Activated T-cell treated with anti-CD3 and anti-CD28 coated beads, Interleukin-2, amount 50 U/mL, for 4 hours (primary cell): ENCODE results near the gene SYCE1. TPM values are rescaled to one million over a fixed set of nuclear protein-coding genes. Genes with fewer than 3 reads are reported as not detected.

Source experiments
- ATAC-seq, 2 donors: fragments of 200-7000 bp; cut with Tn5 transposase; one replicate each; pipeline ENCODE4 v1.10.0; 2021
- DNase-seq: peaks from one replicate; pipeline ENCODE4 v3.0.0-alpha.2; 2020
- H3K27me3 Mint-ChIP-seq: one replicate; pipeline ENCODE4 v1.8.0; 2021; ENCODE audit warnings: low read depth, mixed read lengths
- H3K36me3 Mint-ChIP-seq: one replicate; pipeline ENCODE4 v1.8.0; 2022; ENCODE audit warnings: mixed read lengths; ENCODE audit not compliant: insufficient read depth
- H3K4me1 Mint-ChIP-seq: one replicate; pipeline ENCODE4 v1.8.0; 2021; ENCODE audit warnings: low read depth, mixed read lengths
- H3K4me3 Mint-ChIP-seq: one replicate; pipeline ENCODE4 v1.8.0; 2021; ENCODE audit warnings: mild to moderate bottlenecking, moderate library complexity, mixed read lengths
- H3K9me3 Mint-ChIP-seq: one replicate; pipeline ENCODE4 v1.8.0; 2021; ENCODE audit warnings: mixed read lengths
- total RNA-seq, 3 donors: library from RNA; stranded (reverse); gene quantifications; one replicate each; pipeline ENCODE4 v1.2.1, GENCODE V29; 2021

Gene SYCE1
- total RNA-seq, 3 donors from 2014 or later, result 0.11 to 0.46 (median 0.43) TPM

- peaks cover 3% of the 10 kb centered on the region for H3K4me1 Mint-ChIP-seq
- H3K27me3 Mint-ChIP-seq, result peaks cover 32% of the 10 kb centered on the region
- H3K36me3 Mint-ChIP-seq, result peaks cover 8% of the 10 kb centered on the region
- peaks cover 22% of the 10 kb centered on the region for H3K9me3 Mint-ChIP-seq
- ATAC-seq (no peak), DNase-seq (no peak)
- H3K4me3 Mint-ChIP-seq, result no peak overlapping the region
These were observed 53.4 kb downstream of the SYCE1 start for GRCh38 chr10:133511907-133512528.

- Mint-ChIP-seq H3K27me3 (peaks cover 31% of the 10 kb centered on the region), H3K4me1 (peaks cover 3% of the 10 kb centered on the region), H3K36me3 (peaks cover 8% of the 10 kb centered on the region), H3K4me3 (no peak overlapping the region), H3K9me3 (peaks cover 22% of the 10 kb centered on the region)
- DNase-seq (no peak), ATAC-seq (no peak)
These were observed 54.0 kb downstream of the SYCE1 start for GRCh38 chr10:133511408-133511807.

GRCh38 chr10:133509700-133510099, 55.7 kb downstream of the SYCE1 start:
- Mint-ChIP-seq H3K4me3 (no peak overlapping the region), H3K9me3 (peaks cover 22% of the 10 kb centered on the region), H3K36me3 (peaks cover 8% of the 10 kb centered on the region), H3K4me1 (peaks cover 3% of the 10 kb centered on the region), H3K27me3 (peaks cover 28% of the 10 kb centered on the region)
- DNase-seq (no peak), ATAC-seq (no peak)

Other genes with a start within 250 kb of the SYCE1 start
- not detected for gene CALY, start 228.7 kb downstream of the SYCE1 start, total RNA-seq
- not detected for gene PRAP1, start 218.2 kb downstream of the SYCE1 start, total RNA-seq
- gene FUOM, start 207.6 kb downstream of the SYCE1 start, total RNA-seq, result 10 to 100 TPM; 40.7 to 47.4 (median 46.6) TPM
- 10 to 100 TPM; 53.1 to 55.6 (median 53.9) TPM for gene ECHS1, start 192.2 kb downstream of the SYCE1 start, total RNA-seq
- 1 to 10 TPM; 2.6 to 3.2 (median 2.9) TPM for gene PAOX, start 186.3 kb downstream of the SYCE1 start, total RNA-seq
- 10 to 100 TPM; 60.3 to 68.1 (median 67.1) TPM for gene MTG1, start 171.4 kb downstream of the SYCE1 start, total RNA-seq
- not detected for gene SPRN, start 141.0 kb downstream of the SYCE1 start, total RNA-seq
- gene SCART1, start 111.6 kb downstream of the SYCE1 start, total RNA-seq, result 1 to 10 TPM; 1.1 to 1.8 (median 1.8) TPM
- gene CYP2E1, start 38.2 kb downstream of the SYCE1 start, total RNA-seq, result 1 to 10 TPM in 2 of 3 donors, under 1 TPM in 1; 0.69 to 1.1 (median 1.0) TPM
- under 1 TPM in 1 of 3 donors, not detected in 2; 0.30 TPM for gene FRG2B, start 61.2 kb upstream of the SYCE1 start, total RNA-seq